Esophagus (tissue), 2 donors: ENCODE measurements around the gene CAMTA2. TPM values are rescaled to one million over a fixed set of nuclear protein-coding genes. Genes with fewer than 3 reads are reported as not detected.

Source experiments
- H3K27ac ChIP-seq, 2 donors: one replicate each; pipeline ENCODE4 v1.5.1; 2013; ENCODE audit warnings: low read depth in 2 of 2, mild to moderate bottlenecking in 2 of 2, inconsistent platforms in 1 of 2, low read length in 1 of 2, moderate library complexity in 1 of 2
- H3K27me3 ChIP-seq, 2 donors: one replicate each; pipeline ENCODE4 v1.6.1; 2013; ENCODE audit warnings: low read length in 2 of 2, control low read depth in 1 of 2, mild to moderate bottlenecking in 1 of 2; ENCODE audit not compliant: insufficient read depth in 2 of 2, control insufficient read depth in 1 of 2
- H3K36me3 ChIP-seq, 2 donors: one replicate each; pipeline ENCODE4 v1.6.1; 2013; ENCODE audit warnings: low read length in 1 of 2; ENCODE audit not compliant: control insufficient read depth in 2 of 2, insufficient read depth in 2 of 2
- H3K4me1 ChIP-seq, 2 donors: one replicate each; pipeline ENCODE4 v1.6.1; 2013; ENCODE audit warnings: low read length in 1 of 2; ENCODE audit not compliant: control insufficient read depth in 2 of 2, insufficient read depth in 2 of 2
- H3K4me3 ChIP-seq, 2 donors: one replicate each; pipeline ENCODE4 v1.5.1; 2013; ENCODE audit warnings: low read length in 2 of 2, mild to moderate bottlenecking in 2 of 2, low read depth in 1 of 2, moderate library complexity in 1 of 2
- H3K9me3 ChIP-seq, 2 donors: one replicate each; pipeline ENCODE4 v1.6.1; 2013; ENCODE audit warnings: mild to moderate bottlenecking in 2 of 2, low read depth in 1 of 2, low read length in 1 of 2, moderate library complexity in 1 of 2; ENCODE audit not compliant: control insufficient read depth in 2 of 2, insufficient read depth in 1 of 2
- WGBS, 2 donors: extraction: QIAGEN DNeasy Blood & Tissue Kit; methylation state at CpG; one replicate each; pipeline ENCODE4 v1.1.7; 2013; 5-methylcytosine and 5-hydroxymethylcytosine counted together
- polyA plus RNA-seq, 2 donors: library from polyadenylated mRNA; stranded (reverse); fragments of 200-250 nt; gene quantifications; one replicate each; pipeline ENCODE4 v1.2.3, GENCODE V29; 2013
- donor health status: healthy with polysubstance abuse.
- donor health status: Bipolar disorder and iron deficiency.

The CAMTA2 gene
- polyA plus RNA-seq, 2 donors, result 26.3 to 50.8 TPM

- Histone ChIP-seq H3K36me3 (no peaks in the 10 kb centered on the region), H3K27me3 (no peaks in the 10 kb centered on the region), H3K4me1 (peaks cover 0 to 6% of the 10 kb centered on the region in 2 donors), H3K9me3 (no peaks in the 10 kb centered on the region), H3K27ac (peak overlapping the region; percentile 88), H3K4me3 (peak overlapping the region; percentile 75 to 94)
- WGBS, 2 donors, result 1 to 5% methylated on average over 30 of the region's 30 CpGs
Measured at GRCh38 chr17:4987767-4988567, 492 bp upstream of the CAMTA2 start.

DNA sequence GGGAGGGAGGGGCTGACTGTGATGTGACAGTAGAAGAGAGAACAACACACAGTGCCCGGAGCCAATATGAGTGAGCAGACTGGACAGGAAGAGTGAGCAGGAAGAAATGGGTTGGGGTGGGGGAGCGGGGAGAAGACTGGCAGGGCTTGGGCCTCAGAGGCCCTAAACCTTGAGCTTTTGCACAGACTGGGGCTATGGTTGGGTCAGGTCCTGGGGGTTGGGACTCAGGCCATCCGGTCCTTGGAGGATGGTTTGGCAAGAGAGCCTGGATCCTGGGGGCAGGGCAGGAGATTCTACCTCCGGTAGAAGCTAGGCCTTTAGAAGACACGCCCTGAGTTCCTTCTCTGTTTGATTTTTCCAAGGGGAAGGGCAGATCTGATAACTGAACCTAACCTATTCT lies 1.1 kb downstream of the CAMTA2 start:
- WGBS, 2 donors, result 28 to 30% methylated on average over 5 of the region's 5 CpGs
- Histone ChIP-seq H3K4me1 (peaks cover 0 to 6% of the 10 kb centered on the region in 2 donors), H3K27ac (peak overlapping the region; percentile 88), H3K4me3 (peak overlapping the region; percentile 75 to 94), H3K27me3 (no peaks in the 10 kb centered on the region), H3K9me3 (no peaks in the 10 kb centered on the region), H3K36me3 (peaks cover 0 to 6% of the 10 kb centered on the region in 2 donors)

DNA sequence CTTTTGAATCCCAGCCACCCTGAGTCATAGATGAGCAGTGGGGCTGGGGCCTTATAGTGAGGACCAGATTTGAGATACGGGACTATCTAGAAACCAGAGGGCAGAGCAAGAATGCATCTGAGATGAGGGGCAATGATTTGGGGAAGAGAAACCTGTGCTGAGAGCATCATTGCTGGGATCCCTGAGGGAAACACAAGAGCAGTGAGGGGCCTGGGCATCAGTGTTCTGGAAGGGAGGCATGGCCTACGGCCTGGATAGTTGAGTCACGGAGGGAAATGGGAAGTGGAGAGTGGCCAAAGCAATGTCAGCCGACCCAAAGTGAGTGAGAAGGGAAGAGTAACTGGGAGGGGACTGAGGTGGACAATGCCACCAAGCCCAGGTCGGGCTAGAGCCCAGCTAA lies 5.2 kb downstream of the CAMTA2 start:
- WGBS, 2 donors, result 69 to 78% methylated on average over 5 of the region's 5 CpGs

DNA sequence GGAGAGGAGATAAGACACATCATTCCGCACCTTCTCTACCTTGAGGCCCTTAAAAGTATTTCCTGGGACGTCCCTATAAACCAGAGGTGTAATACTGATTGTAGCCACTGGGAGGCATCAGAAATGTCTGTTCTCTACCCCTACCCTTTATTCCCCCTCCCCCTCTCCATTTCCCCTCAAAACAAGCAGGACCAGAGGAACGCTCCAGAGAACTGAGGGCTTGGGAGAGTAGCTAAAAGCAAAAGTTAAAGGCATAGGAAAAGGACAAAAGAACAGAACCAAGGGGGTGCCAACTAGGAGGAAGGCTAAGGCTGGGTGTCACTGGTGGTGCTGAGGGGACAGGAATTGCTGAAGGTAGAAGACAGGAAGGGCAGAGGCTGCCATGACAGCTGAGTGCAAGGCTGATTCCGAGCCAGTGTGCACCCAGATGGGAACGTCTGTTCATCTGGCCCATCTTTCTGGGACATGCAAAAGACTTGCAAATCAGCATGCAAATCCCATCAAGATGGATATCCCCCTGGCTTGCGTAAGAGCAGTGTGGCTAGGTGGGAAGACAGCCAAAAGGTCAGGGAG lies 6.7 kb downstream of the CAMTA2 start:
- Histone ChIP-seq H3K4me1 (peaks cover 0 to 3% of the 10 kb centered on the region in 2 donors), H3K27ac (no peak overlapping the region), H3K4me3 (no peak overlapping the region), H3K36me3 (peaks cover 13 to 32% of the 10 kb centered on the region in 2 donors), H3K27me3 (no peaks in the 10 kb centered on the region), H3K9me3 (no peaks in the 10 kb centered on the region)
- 39 to 43% methylated on average over 6 of the region's 6 CpGs for WGBS, 2 donors

More for the DNA sequence above, 5.2 kb downstream of the CAMTA2 start:
- Histone ChIP-seq H3K27ac (no peak overlapping the region), H3K36me3 (peaks cover 13 to 28% of the 10 kb centered on the region in 2 donors), H3K4me1 (peaks cover 0 to 3% of the 10 kb centered on the region in 2 donors), H3K27me3 (no peaks in the 10 kb centered on the region), H3K9me3 (no peaks in the 10 kb centered on the region), H3K4me3 (no peak overlapping the region)

DNA sequence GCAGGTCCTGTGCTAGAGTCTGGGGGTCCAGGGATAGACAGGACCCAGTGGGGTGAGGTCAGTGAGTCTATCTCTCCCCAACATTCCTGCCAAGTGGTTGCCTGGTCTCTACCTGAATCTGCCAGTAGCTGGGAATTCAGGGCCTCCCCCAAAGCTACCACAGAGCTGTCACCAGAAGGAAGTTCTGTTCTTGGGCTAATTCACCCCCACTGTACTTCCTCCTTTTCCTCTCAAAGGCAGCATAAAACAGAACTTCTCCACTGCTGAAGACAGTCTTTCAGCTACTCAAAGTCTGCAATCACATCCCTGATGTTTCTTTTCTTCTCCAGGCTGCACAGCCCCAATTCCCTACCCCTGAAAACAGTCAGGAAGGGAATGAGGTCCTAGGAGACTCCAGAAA lies 8.7 kb downstream of the CAMTA2 start:
- no peak overlapping the region for H3K4me3 ChIP-seq
- peaks cover 20 to 39% of the 10 kb centered on the region in 2 donors for H3K36me3 ChIP-seq
- peaks cover 0 to 3% of the 10 kb centered on the region in 2 donors for H3K4me1 ChIP-seq
- H3K27ac ChIP-seq, result no peak overlapping the region
- H3K9me3 ChIP-seq, result no peaks in the 10 kb centered on the region
- H3K27me3 ChIP-seq, result no peaks in the 10 kb centered on the region

- Histone ChIP-seq H3K36me3 (peaks cover 18 to 44% of the 10 kb centered on the region in 2 donors), H3K27me3 (no peaks in the 10 kb centered on the region), H3K4me3 (no peak overlapping the region), H3K27ac (no peak overlapping the region), H3K9me3 (no peaks in the 10 kb centered on the region), H3K4me1 (peaks cover 0 to 3% of the 10 kb centered on the region in 2 donors)
- 85 to 87% methylated on average over 9 of the region's 9 CpGs for WGBS, 2 donors
Measured at GRCh38 chr17:4974115-4974670, 13.3 kb downstream of the CAMTA2 start.

GRCh38 chr17:4973256-4974114 lies 14.0 kb downstream of the CAMTA2 start:
- 86 to 92% methylated on average over 10 of the region's 10 CpGs for WGBS, 2 donors
- Histone ChIP-seq H3K36me3 (peaks cover 12 to 40% of the 10 kb centered on the region in 2 donors), H3K27me3 (no peaks in the 10 kb centered on the region), H3K9me3 (no peaks in the 10 kb centered on the region), H3K4me3 (no peak overlapping the region), H3K4me1 (peaks cover 6 to 10% of the 10 kb centered on the region in 2 donors), H3K27ac (no peak overlapping the region)

DNA sequence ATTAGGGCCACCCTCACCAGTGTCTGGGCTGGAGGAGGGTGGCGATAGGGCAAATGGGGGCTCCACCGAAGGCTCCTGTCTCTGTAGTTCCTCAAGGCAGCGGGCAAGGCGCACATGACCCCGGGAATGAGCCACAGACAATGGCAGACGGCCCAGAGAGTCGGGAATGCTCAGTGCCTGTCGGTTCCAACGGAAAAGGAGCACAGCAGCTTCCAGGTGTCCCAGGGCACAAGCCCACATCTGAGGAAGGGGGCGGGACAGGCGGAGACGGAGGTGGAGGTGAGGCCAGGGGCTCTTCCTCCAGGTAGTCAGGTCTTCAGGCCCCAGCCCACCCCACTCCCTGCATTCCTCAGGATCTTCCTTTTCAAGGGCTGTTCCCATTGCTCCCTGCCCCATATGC lies 14.7 kb downstream of the CAMTA2 start:
- H3K9me3 ChIP-seq, result no peaks in the 10 kb centered on the region
- peaks cover 9 to 15% of the 10 kb centered on the region in 2 donors for H3K4me1 ChIP-seq
- whole genome bisulfite sequencing, 2 donors, result 81 to 88% methylated on average over 12 of the region's 12 CpGs
- H3K27me3 ChIP-seq, result no peaks in the 10 kb centered on the region
- no peak overlapping the region for H3K27ac ChIP-seq
- no peak overlapping the region for H3K4me3 ChIP-seq
- peaks cover 7 to 35% of the 10 kb centered on the region in 2 donors for H3K36me3 ChIP-seq

DNA sequence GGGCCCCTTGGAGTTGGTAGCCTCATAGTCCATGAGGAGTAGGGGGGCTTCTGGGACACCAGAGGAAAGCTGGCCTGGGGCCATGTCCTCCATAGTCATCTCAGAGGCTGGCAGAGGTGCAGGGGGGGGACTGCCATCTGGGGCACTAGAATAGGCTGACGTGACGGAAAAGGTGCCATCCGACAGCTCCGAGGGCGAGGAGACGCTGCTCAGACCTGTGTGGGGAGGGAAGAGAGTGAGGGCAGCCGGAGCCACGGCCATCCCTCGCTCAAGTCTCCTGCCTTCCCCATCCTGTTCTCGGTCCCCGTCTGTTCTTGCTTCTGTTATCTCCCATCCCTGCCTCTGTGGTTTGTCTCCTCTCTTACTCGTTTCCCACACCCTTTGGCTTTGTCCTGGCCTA lies 15.2 kb downstream of the CAMTA2 start:
- H3K9me3 ChIP-seq, result no peaks in the 10 kb centered on the region
- H3K4me1 ChIP-seq, result peaks cover 9 to 15% of the 10 kb centered on the region in 2 donors
- no peak overlapping the region for H3K27ac ChIP-seq
- H3K4me3 ChIP-seq, result no peak overlapping the region
- H3K36me3 ChIP-seq, result peaks cover 7 to 32% of the 10 kb centered on the region in 2 donors
- WGBS, 2 donors, result 92 to 94% methylated on average over 10 to 12 of the region's 12 CpGs
- no peaks in the 10 kb centered on the region for H3K27me3 ChIP-seq
